HepG2 (cell line): Measurements from ENCODE around the gene TSACC. TPM values are rescaled to one million over a fixed set of nuclear protein-coding genes. Genes with fewer than 3 reads are reported as not detected.

Experiments used
- CHCHD3 ChIP-seq: sonication (generic); formaldehyde crosslinking; IDR thresholded peaks from 2 replicates; pipeline ENCODE4 v1.8.0; 2022; ENCODE audit warnings: mild to moderate bottlenecking, missing genetic modification reagents, moderate library complexity
- FOXJ3 ChIP-seq: sonication (generic); formaldehyde crosslinking; IDR thresholded peaks from 2 replicates; pipeline ENCODE4 v1.4.0; 2020; ENCODE audit warnings: missing genetic modification reagents, mild to moderate bottlenecking, borderline replicate concordance
- IKZF4 ChIP-seq: sonication (generic); formaldehyde crosslinking; IDR thresholded peaks from 2 replicates; pipeline ENCODE4 v1.5.1; 2020; ENCODE audit warnings: borderline replicate concordance, mild to moderate bottlenecking, low read depth, missing genetic modification reagents; ENCODE audit errors: not compliant biosample characterization
- KLF13 ChIP-seq: sonication (generic); formaldehyde crosslinking; IDR thresholded peaks from 2 replicates; pipeline ENCODE4 v1.4.0; 2020; ENCODE audit warnings: mild to moderate bottlenecking, missing genetic modification reagents
- MATR3 ChIP-seq: sonication (generic); formaldehyde crosslinking; IDR thresholded peaks from 2 replicates; pipeline ENCODE4 v1.4.0; 2020; ENCODE audit warnings: missing genetic modification reagents
- MEIS2 ChIP-seq: sonication (generic); formaldehyde crosslinking; IDR thresholded peaks from 2 replicates; pipeline ENCODE4 v1.9.0; 2021; ENCODE audit warnings: mild to moderate bottlenecking, missing genetic modification reagents
- NFYB ChIP-seq: sonication (generic); formaldehyde crosslinking; IDR thresholded peaks from 2 replicates; pipeline ENCODE4 v1.4.0; 2020; ENCODE audit warnings: missing genetic modification reagents
- PRMT3 ChIP-seq: sonication (generic); formaldehyde crosslinking; IDR thresholded peaks from 2 replicates; pipeline ENCODE4 v1.8.1; 2022; ENCODE audit warnings: low read depth, mild to moderate bottlenecking, moderate library complexity, missing genetic modification reagents, borderline replicate concordance
- RXRB ChIP-seq: IDR thresholded peaks from 2 replicates; pipeline ENCODE4 v1.6.1; 2016; ENCODE audit warnings: borderline replicate concordance, missing genetic modification reagents, missing compliant biosample characterization
- SSRP1 ChIP-seq: IDR thresholded peaks from 2 replicates; pipeline ENCODE4 v1.6.1; 2016; ENCODE audit warnings: control low read depth
- STAG1 ChIP-seq: sonication (generic); formaldehyde crosslinking; IDR thresholded peaks from 2 replicates; pipeline ENCODE4 v1.4.0; 2020; ENCODE audit warnings: missing genetic modification reagents
- ZMYM4 ChIP-seq: sonication (generic); formaldehyde crosslinking; IDR thresholded peaks from 2 replicates; pipeline ENCODE4 v1.8.1; 2023; ENCODE audit warnings: mild to moderate bottlenecking, missing genetic modification reagents
- ZNF143 ChIP-seq: sonication (generic); formaldehyde crosslinking; IDR thresholded peaks from 2 replicates; pipeline ENCODE4 v1.4.0; 2020; ENCODE audit warnings: missing genetic modification reagents
- ZNF24 ChIP-seq: fragments of 450-650 bp; IDR thresholded peaks from 2 replicates; pipeline ENCODE4 v1.6.1; 2017; ENCODE audit warnings: antibody characterized with exemption, mild to moderate bottlenecking
- ZNF674 ChIP-seq: sonication (generic); formaldehyde crosslinking; IDR thresholded peaks from 2 replicates; pipeline ENCODE4 v1.5.0; 2020; ENCODE audit warnings: low read depth, mild to moderate bottlenecking, missing genetic modification reagents
- ZNF703 ChIP-seq: sonication (generic); formaldehyde crosslinking; IDR thresholded peaks from 2 replicates; pipeline ENCODE4 v1.5.1; 2020; ENCODE audit warnings: missing genetic modification reagents, mild to moderate bottlenecking, moderate library complexity, borderline replicate concordance
- ZNF709 ChIP-seq: sonication (generic); formaldehyde crosslinking; IDR thresholded peaks from 2 replicates; pipeline ENCODE4 v1.5.0; 2020; ENCODE audit warnings: mild to moderate bottlenecking, missing genetic modification reagents
- ZNF746 ChIP-seq: sonication (generic); formaldehyde crosslinking; IDR thresholded peaks from 2 replicates; pipeline ENCODE4 v1.8.0; 2022; ENCODE audit warnings: mild to moderate bottlenecking, missing genetic modification reagents
- polyA plus RNA-seq, 8 experiments: library from polyadenylated mRNA; depleted of rRNA in 3 of 8; stranded (reverse) in 7 of 8; unstranded in 1 of 8; fragments of >200 nt; fragmentation: Illumina TruSeq in 4 of 8; extraction: Trizol in 4 of 8; gene quantifications; 2 replicates each; pipeline versions ENCODE4 v1.2.1 to v1.2.3, GENCODE V29; 2011 to 2016; ENCODE audit warnings: low read depth in 4 of 8, missing spikeins in 1 of 8, mixed read lengths in 1 of 8; ENCODE audit not compliant: insufficient read depth in 1 of 8
- total RNA-seq, 5 experiments: library from RNA; depleted of rRNA; stranded (reverse); fragments of >200 nt; fragmentation: Illumina TruSeq; extraction: Trizol; gene quantifications; 2 replicates each; pipeline ENCODE4 v1.2.3, GENCODE V29; 2016; ENCODE audit warnings: low read depth in 1 of 5
- TF ChIP-seq, protein P1 (sequence below): sonication (generic); formaldehyde crosslinking; IDR thresholded peaks from 2 replicates; pipeline ENCODE4 v1.5.1; 2020; ENCODE audit warnings: mild to moderate bottlenecking, missing genetic modification reagents, borderline replicate concordance
- TF ChIP-seq, protein P2 (sequence below): IDR thresholded peaks from 2 replicates; pipeline ENCODE4 v1.6.1; 2016; ENCODE audit warnings: missing genetic modification reagents, missing compliant biosample characterization
- TF ChIP-seq, protein P3 (sequence below): sonication (generic); formaldehyde crosslinking; IDR thresholded peaks from 2 replicates; pipeline ENCODE4 v1.4.0; 2020; ENCODE audit warnings: missing genetic modification reagents
- TF ChIP-seq, protein P4 (sequence below): sonication (generic); formaldehyde crosslinking; IDR thresholded peaks from 2 replicates; pipeline ENCODE4 v1.8.1; 2023; ENCODE audit warnings: missing genetic modification reagents, mild to moderate bottlenecking, borderline replicate concordance
- TF ChIP-seq, protein P5 (sequence below): sonication (generic); formaldehyde crosslinking; IDR thresholded peaks from 2 replicates; pipeline ENCODE4 v1.4.0; 2020; ENCODE audit warnings: low read depth, mild to moderate bottlenecking, missing genetic modification reagents

TSACC gene
- total and polyA plus RNA-seq, 2 of the 13 experiments (the other 11 are each of a cell fraction or from before 2014, with no cell fraction given) = 1.5 to 2.6 TPM

DNA sequence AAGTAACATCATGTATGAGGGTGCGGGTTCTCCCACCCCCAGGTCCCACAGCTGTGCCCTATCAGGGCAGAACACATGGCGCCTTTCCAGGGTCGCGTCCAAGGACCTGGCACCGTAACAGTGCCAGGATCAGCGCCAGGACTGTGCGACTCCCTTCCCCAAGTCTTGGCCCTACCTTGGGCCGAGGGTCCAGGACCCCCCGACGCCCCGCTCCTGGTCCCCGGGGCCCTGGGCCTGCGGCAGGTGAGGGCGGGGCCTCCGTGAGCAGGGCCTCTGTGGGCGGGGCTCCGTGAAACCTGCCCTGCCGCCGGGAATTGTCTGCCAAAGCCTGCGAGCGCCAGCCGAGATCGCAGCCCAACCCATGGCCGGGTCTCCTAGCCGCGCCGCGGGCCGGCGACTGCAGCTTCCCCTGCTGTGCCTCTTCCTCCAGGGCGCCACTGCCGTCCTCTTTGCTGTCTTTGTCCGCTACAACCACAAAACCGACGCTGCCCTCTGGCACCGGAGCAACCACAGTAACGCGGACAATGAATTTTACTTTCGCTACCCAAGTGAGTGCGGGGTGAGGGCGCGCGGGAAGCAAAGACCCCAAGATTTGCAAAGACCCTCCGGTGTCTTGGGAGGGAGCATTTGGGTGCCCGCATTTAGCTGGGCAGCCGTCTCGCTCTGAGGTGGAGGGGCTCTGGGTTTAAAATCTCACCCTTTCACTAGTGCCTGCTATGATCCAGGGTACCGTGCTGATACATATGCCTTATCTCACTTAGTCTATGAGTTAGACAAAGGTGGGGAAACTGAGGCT lies 30.8 kb downstream of the TSACC start, which contains the start of gene RHBG (continued):
- TF ChIP-seq ZNF703 (CRISPR knock-in tag) = peak; percentile 86; the same call in 1 of the 2 replicates
- TF ChIP-seq FOXJ3 (CRISPR knock-in tag) = no peak
- TF ChIP-seq ZNF143 (CRISPR knock-in tag) = no peak
- TF ChIP-seq, protein P1, sequence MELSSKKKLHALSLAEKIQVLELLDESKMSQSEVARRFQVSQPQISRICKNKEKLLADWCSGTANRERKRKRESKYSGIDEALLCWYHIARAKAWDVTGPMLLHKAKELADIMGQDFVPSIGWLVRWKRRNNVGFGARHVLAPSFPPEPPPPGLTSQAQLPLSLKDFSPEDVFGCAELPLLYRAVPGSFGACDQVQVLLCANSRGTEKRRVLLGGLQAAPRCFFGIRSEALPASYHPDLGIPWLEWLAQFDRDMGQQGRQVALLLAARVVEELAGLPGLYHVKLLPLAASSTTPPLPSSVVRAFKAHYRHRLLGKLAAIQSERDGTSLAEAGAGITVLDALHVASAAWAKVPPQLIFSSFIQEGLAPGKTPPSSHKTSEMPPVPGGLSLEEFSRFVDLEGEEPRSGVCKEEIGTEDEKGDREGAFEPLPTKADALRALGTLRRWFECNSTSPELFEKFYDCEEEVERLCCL (CRISPR knock-in tag) = peak; percentile 44; the same call in 1 of the 2 replicates
- TF ChIP-seq NFYB = no peak; the same call in 1 of the 2 replicates
- no peak for TF ChIP-seq SSRP1 (CRISPR knock-in tag)
- 0 out of 2 replicates have a peak, but pooled peaks have one; percentile 9 for TF ChIP-seq ZMYM4 (CRISPR knock-in tag)
- no peak for TF ChIP-seq IKZF4 (CRISPR knock-in tag)
- TF ChIP-seq, protein P2, sequence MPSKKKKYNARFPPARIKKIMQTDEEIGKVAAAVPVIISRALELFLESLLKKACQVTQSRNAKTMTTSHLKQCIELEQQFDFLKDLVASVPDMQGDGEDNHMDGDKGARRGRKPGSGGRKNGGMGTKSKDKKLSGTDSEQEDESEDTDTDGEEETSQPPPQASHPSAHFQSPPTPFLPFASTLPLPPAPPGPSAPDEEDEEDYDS (CRISPR knock-in tag) = peak; percentile 73
- TF ChIP-seq STAG1 (CRISPR knock-in tag) = no peak
- TF ChIP-seq, protein P3, sequence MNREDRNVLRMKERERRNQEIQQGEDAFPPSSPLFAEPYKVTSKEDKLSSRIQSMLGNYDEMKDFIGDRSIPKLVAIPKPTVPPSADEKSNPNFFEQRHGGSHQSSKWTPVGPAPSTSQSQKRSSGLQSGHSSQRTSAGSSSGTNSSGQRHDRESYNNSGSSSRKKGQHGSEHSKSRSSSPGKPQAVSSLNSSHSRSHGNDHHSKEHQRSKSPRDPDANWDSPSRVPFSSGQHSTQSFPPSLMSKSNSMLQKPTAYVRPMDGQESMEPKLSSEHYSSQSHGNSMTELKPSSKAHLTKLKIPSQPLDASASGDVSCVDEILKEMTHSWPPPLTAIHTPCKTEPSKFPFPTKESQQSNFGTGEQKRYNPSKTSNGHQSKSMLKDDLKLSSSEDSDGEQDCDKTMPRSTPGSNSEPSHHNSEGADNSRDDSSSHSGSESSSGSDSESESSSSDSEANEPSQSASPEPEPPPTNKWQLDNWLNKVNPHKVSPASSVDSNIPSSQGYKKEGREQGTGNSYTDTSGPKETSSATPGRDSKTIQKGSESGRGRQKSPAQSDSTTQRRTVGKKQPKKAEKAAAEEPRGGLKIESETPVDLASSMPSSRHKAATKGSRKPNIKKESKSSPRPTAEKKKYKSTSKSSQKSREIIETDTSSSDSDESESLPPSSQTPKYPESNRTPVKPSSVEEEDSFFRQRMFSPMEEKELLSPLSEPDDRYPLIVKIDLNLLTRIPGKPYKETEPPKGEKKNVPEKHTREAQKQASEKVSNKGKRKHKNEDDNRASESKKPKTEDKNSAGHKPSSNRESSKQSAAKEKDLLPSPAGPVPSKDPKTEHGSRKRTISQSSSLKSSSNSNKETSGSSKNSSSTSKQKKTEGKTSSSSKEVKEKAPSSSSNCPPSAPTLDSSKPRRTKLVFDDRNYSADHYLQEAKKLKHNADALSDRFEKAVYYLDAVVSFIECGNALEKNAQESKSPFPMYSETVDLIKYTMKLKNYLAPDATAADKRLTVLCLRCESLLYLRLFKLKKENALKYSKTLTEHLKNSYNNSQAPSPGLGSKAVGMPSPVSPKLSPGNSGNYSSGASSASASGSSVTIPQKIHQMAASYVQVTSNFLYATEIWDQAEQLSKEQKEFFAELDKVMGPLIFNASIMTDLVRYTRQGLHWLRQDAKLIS = no peak; the same call in 1 of the 2 replicates
- TF ChIP-seq KLF13 (CRISPR knock-in tag) = no peak
- TF ChIP-seq ZNF24 = no peak
- no peak for TF ChIP-seq ZNF746 (CRISPR knock-in tag)
- no peak for TF ChIP-seq CHCHD3 (CRISPR knock-in tag)
- no peak for TF ChIP-seq PRMT3 (CRISPR knock-in tag)
- TF ChIP-seq MEIS2 (CRISPR knock-in tag) = peak; percentile 87
- TF ChIP-seq MATR3 (CRISPR knock-in tag) = no peak
- TF ChIP-seq RXRB (CRISPR knock-in tag) = peak; percentile 62; the same call in 1 of the 2 replicates
- no peak for TF ChIP-seq ZNF674
- TF ChIP-seq, protein P4, sequence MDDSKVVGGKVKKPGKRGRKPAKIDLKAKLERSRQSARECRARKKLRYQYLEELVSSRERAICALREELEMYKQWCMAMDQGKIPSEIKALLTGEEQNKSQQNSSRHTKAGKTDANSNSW (CRISPR knock-in tag) = no peak
- TF ChIP-seq, protein P5, sequence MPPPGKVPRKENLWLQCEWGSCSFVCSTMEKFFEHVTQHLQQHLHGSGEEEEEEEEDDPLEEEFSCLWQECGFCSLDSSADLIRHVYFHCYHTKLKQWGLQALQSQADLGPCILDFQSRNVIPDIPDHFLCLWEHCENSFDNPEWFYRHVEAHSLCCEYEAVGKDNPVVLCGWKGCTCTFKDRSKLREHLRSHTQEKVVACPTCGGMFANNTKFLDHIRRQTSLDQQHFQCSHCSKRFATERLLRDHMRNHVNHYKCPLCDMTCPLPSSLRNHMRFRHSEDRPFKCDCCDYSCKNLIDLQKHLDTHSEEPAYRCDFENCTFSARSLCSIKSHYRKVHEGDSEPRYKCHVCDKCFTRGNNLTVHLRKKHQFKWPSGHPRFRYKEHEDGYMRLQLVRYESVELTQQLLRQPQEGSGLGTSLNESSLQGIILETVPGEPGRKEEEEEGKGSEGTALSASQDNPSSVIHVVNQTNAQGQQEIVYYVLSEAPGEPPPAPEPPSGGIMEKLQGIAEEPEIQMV (CRISPR knock-in tag) = peak; percentile 34; the same call in 1 of the 2 replicates
- TF ChIP-seq ZNF709 (CRISPR knock-in tag) = no peak
